ENCODE measurements around the gene RGCC. TPM values are rescaled to one million over a fixed set of nuclear protein-coding genes. Genes with fewer than 3 reads are reported as not detected.

Gene RGCC
- total RNA-seq, 1 experiment from 2014 or later: not detected

DNA sequence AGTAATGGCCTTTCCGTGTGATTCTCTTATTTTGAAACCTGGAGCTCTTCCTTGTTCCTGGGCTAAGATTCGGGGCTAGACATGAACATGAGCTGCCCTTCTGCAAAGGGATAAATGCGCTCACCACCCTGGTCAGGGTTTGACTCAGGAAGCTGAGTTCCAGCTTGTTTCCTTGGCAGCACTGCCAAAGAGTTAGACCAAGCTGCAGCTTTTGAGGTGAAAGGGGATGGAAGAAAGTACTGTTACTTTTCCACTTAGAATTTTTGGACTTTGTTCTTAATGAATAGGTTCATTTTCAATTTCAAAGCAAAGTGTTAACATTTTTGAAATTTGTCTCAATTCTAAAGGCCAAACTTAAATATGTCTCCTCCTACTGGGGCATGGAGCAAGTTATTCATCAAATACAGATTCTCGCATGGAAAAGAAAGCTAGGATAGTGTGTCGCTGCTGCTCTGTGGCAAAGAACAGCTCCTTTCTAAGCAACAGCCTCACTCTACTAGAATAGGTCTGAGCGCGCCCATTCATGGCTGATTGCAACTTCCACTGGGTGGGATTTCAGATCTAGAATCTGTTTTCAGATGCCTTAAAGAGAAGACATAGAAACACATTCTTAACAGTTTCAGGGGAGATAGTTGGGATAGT, 2.2 kb downstream of the RGCC start:
- peaks cover 0 to 2% (median 0%) of the 10 kb centered on the region in 3 experiments; a peak in 1 of 7 replicates for H3K36me3 Mint-ChIP-seq (ENCODE audit: insufficient read depth in 1 of 3, low read depth in 3 of 3)
- H3T11ph ChIP-seq (ENCODE audit: low read length): no peak overlapping the region
- no peak overlapping the region for H4K5ac ChIP-seq (ENCODE audit: insufficient read length, low read depth, low read length)
- peaks cover 17% of the 10 kb centered on the region for H3K23me2 ChIP-seq (ENCODE audit: insufficient read length, low read depth, low read length, poor library complexity, severe bottlenecking)
- H3K14ac ChIP-seq (ENCODE audit: insufficient read depth, low read length): no peak overlapping the region
- no peaks in the 10 kb centered on the region for H3K79me1 ChIP-seq (ENCODE audit: insufficient read depth, low read depth, low read length, poor library complexity, severe bottlenecking)
- no peak overlapping the region for H2BK15ac ChIP-seq (ENCODE audit: low read depth, low read length)
- no peak overlapping the region for H2AFZ ChIP-seq (ENCODE audit: low read length)
- H3K23ac ChIP-seq (ENCODE audit: insufficient read length, low read depth, low read length): no peak overlapping the region
- no peak overlapping the region for H3K9ac ChIP-seq (ENCODE audit: extremely low read depth, insufficient read length, low read length)
- H2BK12ac ChIP-seq (ENCODE audit: insufficient read length, low read depth, low read length): no peak overlapping the region
- H3K9me3 ChIP-seq (ENCODE audit: control insufficient read depth, low read depth, low read length): no peaks in the 10 kb centered on the region
- no peak overlapping the region for H3K56ac ChIP-seq (ENCODE audit: insufficient read length, low read depth, low read length)
- H2BK120ac ChIP-seq (ENCODE audit: low read depth, low read length, poor library complexity, severe bottlenecking): no peak overlapping the region
- no CpG with 5 or more reads among the region's 7 CpGs for WGBS (ENCODE audit: extremely low coverage, insufficient read length, low lambda C conversion rate)
- no peaks in the 10 kb centered on the region for H4K20me1 ChIP-seq (ENCODE audit: control insufficient read depth, insufficient read depth, insufficient read length)
- no peak overlapping the region for H3K27ac ChIP-seq (ENCODE audit: insufficient read length, low read depth, low read length)
- H4K8ac ChIP-seq (replicated peaks; ENCODE audit: insufficient read length, low read depth, low read length): no peak overlapping the region
- no peak overlapping the region for H3K4me2 ChIP-seq (ENCODE audit: insufficient read depth, insufficient read length, low read length)
- no peak overlapping the region for H2BK5ac ChIP-seq (ENCODE audit: insufficient read length, low read length)
- H3K18ac ChIP-seq (ENCODE audit: insufficient read length, low read depth, low read length): no peak overlapping the region
- peaks cover 0 to 5% of the 10 kb centered on the region in 2 experiments; a peak in 1 of 5 replicates for H3K9me3 Mint-ChIP-seq
- 0 out of 5 replicates have a peak overlapping the region, but pooled peaks of 1 of the 2 experiments have one; percentile 1 for H3K4me3 Mint-ChIP-seq
- H3K27ac Mint-ChIP-seq: no peak overlapping the region; a peak in 1 of 7 replicates
- H2BK20ac ChIP-seq (ENCODE audit: low read depth, low read length, poor library complexity, severe bottlenecking): no peak overlapping the region
- no peak for DNase-seq
- no peak overlapping the region for H2AK5ac ChIP-seq (ENCODE audit: insufficient read length, low read length)
- no peaks in the 10 kb centered on the region for H3K4me1 ChIP-seq (ENCODE audit: insufficient read depth, low read length)
- peaks cover 83% of the 10 kb centered on the region for H3K27me3 Mint-ChIP-seq (ENCODE audit: low read depth)
- no peaks in the 10 kb centered on the region for H3K79me2 ChIP-seq (ENCODE audit: insufficient read depth, low read length)
- peaks cover 3 to 14% of the 10 kb centered on the region in 2 experiments; a peak in 3 of 4 replicates for H3K4me1 Mint-ChIP-seq
- H3K27me3 ChIP-seq (ENCODE audit: insufficient read depth, low read length): peaks cover 42% of the 10 kb centered on the region
- TF ChIP-seq, protein P1, sequence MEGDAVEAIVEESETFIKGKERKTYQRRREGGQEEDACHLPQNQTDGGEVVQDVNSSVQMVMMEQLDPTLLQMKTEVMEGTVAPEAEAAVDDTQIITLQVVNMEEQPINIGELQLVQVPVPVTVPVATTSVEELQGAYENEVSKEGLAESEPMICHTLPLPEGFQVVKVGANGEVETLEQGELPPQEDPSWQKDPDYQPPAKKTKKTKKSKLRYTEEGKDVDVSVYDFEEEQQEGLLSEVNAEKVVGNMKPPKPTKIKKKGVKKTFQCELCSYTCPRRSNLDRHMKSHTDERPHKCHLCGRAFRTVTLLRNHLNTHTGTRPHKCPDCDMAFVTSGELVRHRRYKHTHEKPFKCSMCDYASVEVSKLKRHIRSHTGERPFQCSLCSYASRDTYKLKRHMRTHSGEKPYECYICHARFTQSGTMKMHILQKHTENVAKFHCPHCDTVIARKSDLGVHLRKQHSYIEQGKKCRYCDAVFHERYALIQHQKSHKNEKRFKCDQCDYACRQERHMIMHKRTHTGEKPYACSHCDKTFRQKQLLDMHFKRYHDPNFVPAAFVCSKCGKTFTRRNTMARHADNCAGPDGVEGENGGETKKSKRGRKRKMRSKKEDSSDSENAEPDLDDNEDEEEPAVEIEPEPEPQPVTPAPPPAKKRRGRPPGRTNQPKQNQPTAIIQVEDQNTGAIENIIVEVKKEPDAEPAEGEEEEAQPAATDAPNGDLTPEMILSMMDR (conservative IDR thresholded peaks at IDR 0.05): no peak
- H4K91ac ChIP-seq (ENCODE audit: insufficient read length, low read depth, low read length): no peak overlapping the region
- H3K4ac ChIP-seq (ENCODE audit: low read depth, low read length): no peak overlapping the region

All from H9 (cell line).